Measurements from ENCODE around the gene PGPEP1. TPM values are rescaled to one million over a fixed set of nuclear protein-coding genes. Genes with fewer than 3 reads are reported as not detected.
A peak's percentile ranks its signal among the peaks of the same experiment; 100 is the strongest.

PGPEP1 gene
- 40.8 and 45.5 TPM in 2 replicates for total RNA-seq

DNA sequence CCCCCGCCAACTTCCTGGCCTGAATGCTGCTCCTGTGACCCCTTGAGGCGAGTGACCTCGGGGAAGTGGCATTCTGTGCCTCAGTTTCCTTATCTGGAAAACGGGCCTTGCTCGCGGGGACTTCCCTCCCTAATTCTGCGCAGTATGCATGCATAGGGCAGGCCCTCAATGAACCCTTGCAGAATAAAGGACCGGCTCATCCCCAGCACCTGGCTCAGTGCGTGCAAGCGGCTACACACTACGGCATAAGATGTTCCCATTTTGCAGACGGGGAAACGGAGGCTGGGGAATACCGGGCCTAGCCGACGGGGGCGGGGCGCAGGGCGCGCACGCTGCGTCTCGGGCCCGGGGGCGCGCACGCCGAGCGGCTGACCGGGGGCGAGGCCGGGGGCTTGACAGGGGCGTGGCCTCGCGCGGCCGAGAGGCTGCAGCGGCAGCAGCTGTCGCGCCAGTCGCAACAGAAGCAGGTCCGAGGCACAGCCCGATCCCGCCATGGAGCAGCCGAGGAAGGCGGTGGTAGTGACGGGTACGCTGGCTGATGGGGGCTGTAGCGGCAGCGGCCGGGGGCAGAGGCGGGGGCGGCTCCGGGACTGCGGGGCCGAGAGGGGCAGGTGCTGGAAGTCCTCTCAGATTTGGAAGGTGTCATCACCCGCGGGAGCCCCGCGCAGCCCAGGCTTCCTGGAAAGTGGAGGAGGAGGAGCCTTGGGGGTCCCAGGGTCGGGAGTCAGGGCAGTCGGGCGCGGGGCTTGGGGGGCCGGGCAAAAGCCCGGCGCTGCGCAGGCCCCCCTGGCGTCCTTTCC is at the start of gene PGPEP1:
Gene PGPEP1 (plus strand): TSS at position 409 of the 800 bp plus-strand sequence. CDS start 84 bp downstream, at position 493.

GRCh38 chr19:18322759-18323460 is 17.5 kb upstream of the PGPEP1 start, which contains the start of gene LSM4:
Gene LSM4, minus strand, starts transcription at chr19:18323076. Its CDS starts 56 bp downstream, at chr19:18323020.

GRCh38 chr19:18385675-18386542 is 45.5 kb downstream of the PGPEP1 start, which contains the start of gene GDF15:
Gene GDF15, plus strand, starts transcription at chr19:18386158. Its CDS starts 32 bp downstream, at chr19:18386190.

GRCh38 chr19:18397242-18398202 is 57.1 kb downstream of the PGPEP1 start, which contains the start of gene LRRC25:
Gene LRRC25, minus strand, starts transcription at chr19:18397622. Its CDS starts 659 bp downstream, at chr19:18396963.

GRCh38 chr19:18419195-18419698 is 78.8 kb downstream of the PGPEP1 start, which contains the start of gene SSBP4:
Gene SSBP4, plus strand, starts transcription at chr19:18419398. Its CDS starts 251 bp downstream, at chr19:18419649.

Small RNA genes lying within 50 kb of the gene (small RNA-seq; reads per million reads assigned to genes)
- gene MIR3189 (ENCODE audit: low replicate concordance) (0.33 reads per million, percentile 3 among the genes with 10 or more reads in this experiment), gene RN7SL513P (ENCODE audit: low replicate concordance) (not detected)

Other genes starting within 250 kb of the PGPEP1 start
- gene MAST3, start 242.8 kb upstream of the PGPEP1 start, total RNA-seq = 3.0 and 3.1 TPM in 2 replicates
- gene PIK3R2, start 187.4 kb upstream of the PGPEP1 start, total RNA-seq = 23.2 and 47.7 TPM in 2 replicates
- gene IFI30, start 166.8 kb upstream of the PGPEP1 start, total RNA-seq = 23.9 and 24.3 TPM in 2 replicates
- 21.3 and 42.0 TPM in 2 replicates for gene MPV17L2, start 147.4 kb upstream of the PGPEP1 start, total RNA-seq
- 2.0 and 3.1 TPM in 2 replicates for gene RAB3A, start 136.6 kb upstream of the PGPEP1 start, total RNA-seq
- 0.29 and 1.3 TPM in 2 replicates for gene PDE4C, start 114.2 kb upstream of the PGPEP1 start, total RNA-seq
- 0.57 and 1.1 TPM in 2 replicates for gene IQCN, start 66.1 kb upstream of the PGPEP1 start, total RNA-seq
- gene JUND, start 59.0 kb upstream of the PGPEP1 start, total RNA-seq = 120 and 186 TPM in 2 replicates
- gene LSM4, start 17.5 kb upstream of the PGPEP1 start, total RNA-seq = 88.8 and 171 TPM in 2 replicates
- gene GDF15, start 45.6 kb downstream of the PGPEP1 start, total RNA-seq = 98.2 and 1,056 TPM in 2 replicates
- 0.14 and 0.44 TPM in 2 replicates for gene LRRC25, start 57.0 kb downstream of the PGPEP1 start, total RNA-seq
- gene SSBP4, start 78.8 kb downstream of the PGPEP1 start, total RNA-seq = 65.7 and 128 TPM in 2 replicates
- gene ISYNA1, start 97.5 kb downstream of the PGPEP1 start, total RNA-seq = 24.9 and 56.5 TPM in 2 replicates
- gene ELL, start 181.5 kb downstream of the PGPEP1 start, total RNA-seq = 23.9 and 27.6 TPM in 2 replicates
- 178 and 405 TPM in 2 replicates for gene FKBP8, start 203.0 kb downstream of the PGPEP1 start, total RNA-seq
- 124 and 142 TPM in 2 replicates for gene KXD1, start 217.3 kb downstream of the PGPEP1 start, total RNA-seq
- 743 and 1,675 TPM in 2 replicates for gene UBA52, start 231.3 kb downstream of the PGPEP1 start, total RNA-seq
- gene REX1BD, start 248.2 kb downstream of the PGPEP1 start, total RNA-seq = 27.4 and 51.0 TPM in 2 replicates

All from placental pericyte (primary cell).